Activated CD4-positive, alpha-beta T cell treated with anti-CD3 and anti-CD28 coated beads for 36 hours (primary cell): ENCODE results near the gene PRR33. TPM values are rescaled to one million over a fixed set of nuclear protein-coding genes. Genes with fewer than 3 reads are reported as not detected.
A peak's percentile ranks its signal among the peaks of the same experiment; 100 is the strongest.

Source experiments
- ATAC-seq: fragments of 200-7000 bp; cut with Tn5 transposase; one replicate; pipeline ENCODE4 v1.10.0; 2021; ENCODE audit warnings: mild to moderate bottlenecking, moderate library complexity
- CTCF ChIA-PET: fragments of 350-600 bp; sonication (Branson Sonifier 250); formaldehyde crosslinking; loops from one replicate; lab custom pipeline; 2021; ENCODE audit warnings: antibody characterized with exemption; lab: Charles Lee
- POLR2A ChIA-PET: fragments of 350-600 bp; sonication (Branson Sonifier 250); formaldehyde crosslinking; loops from one replicate; lab custom pipeline; 2021; ENCODE audit warnings: antibody characterized with exemption, inconsistent platforms; lab: Charles Lee
- DNase-seq: peaks from one replicate; pipeline ENCODE4 v3.0.0-alpha.2; 2020
- H3K27ac Mint-ChIP-seq: one replicate; pipeline ENCODE4 v1.8.0; 2021; ENCODE audit warnings: mixed read lengths
- H3K27me3 Mint-ChIP-seq: one replicate; pipeline ENCODE4 v1.8.0; 2021; ENCODE audit warnings: mixed read lengths
- H3K36me3 Mint-ChIP-seq: one replicate; pipeline ENCODE4 v1.8.0; 2021; ENCODE audit warnings: low read depth, mixed read lengths
- H3K4me1 Mint-ChIP-seq: one replicate; pipeline ENCODE4 v1.8.0; 2021; ENCODE audit warnings: mixed read lengths
- H3K4me3 Mint-ChIP-seq: one replicate; pipeline ENCODE4 v1.8.0; 2021; ENCODE audit warnings: mild to moderate bottlenecking, moderate library complexity, mixed read lengths
- H3K9me3 Mint-ChIP-seq: one replicate; pipeline ENCODE4 v1.8.0; 2021; ENCODE audit warnings: low read depth, mixed read lengths
- intact Hi-C, 2 experiments: fragments of 100-400 bp; cut with DNase I in 1 of 2; cut with micrococcal nuclease in 1 of 2; formaldehyde crosslinking; loops; one replicate each; pipeline versions ENCODE4 v1.14.2 to v1.15.1; 2022 to 2024; cut with DNase I, micrococcal nuclease
- total RNA-seq, 2 experiments: library from RNA; stranded (reverse); gene quantifications; one replicate each; pipeline ENCODE4 v1.2.3, GENCODE V29; 2021

PRR33 gene
- total RNA-seq, 2 experiments from 2014 or later, result 0.07 to 0.09 TPM

- Mint-ChIP-seq H3K4me3 (no peak overlapping the region), H3K27ac (no peak overlapping the region)
- DNase-seq, result peak; percentile 2
Measured at GRCh38 chr11:1933416-1934334, 42.0 kb upstream of the PRR33 start.

GRCh38 chr11:1932681-1933080, 41.0 kb upstream of the PRR33 start:
- Mint-ChIP-seq H3K27me3 (peaks cover 9% of the 10 kb centered on the region), H3K4me1 (peaks cover 2% of the 10 kb centered on the region), H3K27ac (no peak overlapping the region), H3K9me3 (no peaks in the 10 kb centered on the region), H3K4me3 (no peak overlapping the region), H3K36me3 (no peaks in the 10 kb centered on the region)
- DNase-seq (peak; percentile 1), ATAC-seq (no peak)
- ChIA-PET CTCF (no interaction called here), POLR2A (no interaction called here)
- intact Hi-C loops, result no loop called here

More at GRCh38 chr11:1933416-1934334, 42.0 kb upstream of the PRR33 start:
- no peak for ATAC-seq
- Mint-ChIP-seq H3K36me3 (no peaks in the 10 kb centered on the region), H3K9me3 (no peaks in the 10 kb centered on the region), H3K4me1 (peaks cover 2% of the 10 kb centered on the region), H3K27me3 (peaks cover 9% of the 10 kb centered on the region)
- intact Hi-C loops, result loop anchor here in 1 of 2 experiments (2.0 kb wide), 1 partner anchor 19 kb away; no protein-coding TSS in a partner anchor
- ChIA-PET POLR2A (interaction anchor here (0.6 kb wide), 1 partner anchor 156 kb away, joined by 3 read pairs; no protein-coding TSS in a partner anchor), CTCF (interaction anchor here (0.5 to 1.5 kb wide), 4 partner anchors 24 to 240 kb away, joined by 3 to 4 read pairs (median 4); no protein-coding TSS in a partner anchor)

GRCh38 chr11:1932105-1932480, 40.4 kb upstream of the PRR33 start:
- intact Hi-C loops, result no loop called here

GRCh38 chr11:1931341-1932104, 39.8 kb upstream of the PRR33 start:
- intact Hi-C loops, result no loop called here
- ATAC-seq (no peak), DNase-seq (no peak)
- H3K9me3 Mint-ChIP-seq, result no peaks in the 10 kb centered on the region
- no peak overlapping the region for H3K27ac Mint-ChIP-seq
- CTCF ChIA-PET, result interaction anchor here (0.6 to 0.7 kb wide), 2 partner anchors 15 to 222 kb away, joined by 3 to 6 read pairs; no protein-coding TSS in a partner anchor
- POLR2A ChIA-PET, result no interaction called here
- H3K27me3 Mint-ChIP-seq, result peaks cover 9% of the 10 kb centered on the region
- H3K4me3 Mint-ChIP-seq, result no peak overlapping the region
- peaks cover 2% of the 10 kb centered on the region for H3K4me1 Mint-ChIP-seq
- no peaks in the 10 kb centered on the region for H3K36me3 Mint-ChIP-seq

More at GRCh38 chr11:1932105-1932480, 40.4 kb upstream of the PRR33 start:
- ATAC-seq (no peak), DNase-seq (no peak)
- H3K36me3 Mint-ChIP-seq, result no peaks in the 10 kb centered on the region
- H3K27ac Mint-ChIP-seq, result no peak overlapping the region
- H3K4me3 Mint-ChIP-seq, result no peak overlapping the region
- peaks cover 9% of the 10 kb centered on the region for H3K27me3 Mint-ChIP-seq
- peaks cover 2% of the 10 kb centered on the region for H3K4me1 Mint-ChIP-seq
- ChIA-PET CTCF (no interaction called here), POLR2A (no interaction called here)
- H3K9me3 Mint-ChIP-seq, result no peaks in the 10 kb centered on the region

- POLR2A ChIA-PET, result no interaction called here
- CTCF ChIA-PET, result interaction anchor here (1.1 kb wide), 1 partner anchor 106 kb away, joined by 4 read pairs; no protein-coding TSS in a partner anchor
- peaks cover 9% of the 10 kb centered on the region for H3K27me3 Mint-ChIP-seq
- H3K9me3 Mint-ChIP-seq, result no peaks in the 10 kb centered on the region
- peaks cover 2% of the 10 kb centered on the region for H3K4me1 Mint-ChIP-seq
- ATAC-seq, result peak; percentile 47
- DNase-seq, result peak; percentile 3
- no peaks in the 10 kb centered on the region for H3K36me3 Mint-ChIP-seq
- H3K27ac Mint-ChIP-seq, result no peak overlapping the region
- intact Hi-C loops, result no loop called here
- H3K4me3 Mint-ChIP-seq, result no peak overlapping the region
Measured at GRCh38 chr11:1930462-1930830, 38.8 kb upstream of the PRR33 start.

GRCh38 chr11:1929621-1930461, 38.1 kb upstream of the PRR33 start:
- Mint-ChIP-seq H3K36me3 (no peaks in the 10 kb centered on the region), H3K9me3 (no peaks in the 10 kb centered on the region), H3K27ac (no peak overlapping the region), H3K27me3 (peaks cover 9% of the 10 kb centered on the region), H3K4me1 (peaks cover 2% of the 10 kb centered on the region), H3K4me3 (no peak overlapping the region)
- DNase-seq (no peak), ATAC-seq (no peak)
- CTCF ChIA-PET, result interaction anchor here (1.1 kb wide), 1 partner anchor 107 kb away, joined by 4 read pairs; no protein-coding TSS in a partner anchor
- POLR2A ChIA-PET, result no interaction called here
- intact Hi-C loops, result no loop called here

GRCh38 chr11:1928891-1929541, 37.3 kb upstream of the PRR33 start:
- DNase-seq, result no peak
- H3K27me3 Mint-ChIP-seq, result peaks cover 9% of the 10 kb centered on the region
- intact Hi-C loops, result no loop called here
- peaks cover 2% of the 10 kb centered on the region for H3K4me1 Mint-ChIP-seq
- ChIA-PET CTCF (no interaction called here), POLR2A (no interaction called here)
- no peaks in the 10 kb centered on the region for H3K9me3 Mint-ChIP-seq
- no peak overlapping the region for H3K27ac Mint-ChIP-seq
- no peak for ATAC-seq
- H3K4me3 Mint-ChIP-seq, result no peak overlapping the region
- H3K36me3 Mint-ChIP-seq, result no peaks in the 10 kb centered on the region

- peaks cover 7% of the 10 kb centered on the region for H3K4me1 Mint-ChIP-seq
- CTCF ChIA-PET, result no interaction called here
- no peak overlapping the region for H3K4me3 Mint-ChIP-seq
- peaks cover 14% of the 10 kb centered on the region for H3K27me3 Mint-ChIP-seq
- POLR2A ChIA-PET, result no interaction called here
- ATAC-seq (no peak), DNase-seq (no peak)
- no peak overlapping the region for H3K27ac Mint-ChIP-seq
- H3K9me3 Mint-ChIP-seq, result no peaks in the 10 kb centered on the region
- H3K36me3 Mint-ChIP-seq, result no peaks in the 10 kb centered on the region
- intact Hi-C loops, result no loop called here
Measured at GRCh38 chr11:1928470-1928890, 36.8 kb upstream of the PRR33 start.

- Mint-ChIP-seq H3K4me1 (peaks cover 7% of the 10 kb centered on the region), H3K9me3 (no peaks in the 10 kb centered on the region), H3K4me3 (no peak overlapping the region), H3K27ac (no peak overlapping the region), H3K27me3 (peaks cover 12% of the 10 kb centered on the region), H3K36me3 (no peaks in the 10 kb centered on the region)
- no peak for DNase-seq
- intact Hi-C loops, result no loop called here
- ATAC-seq, result no peak
- ChIA-PET POLR2A (no interaction called here), CTCF (no interaction called here)
Measured at GRCh38 chr11:1927848-1928469, 36.3 kb upstream of the PRR33 start.

GRCh38 chr11:1927026-1927847, 35.5 kb upstream of the PRR33 start:
- DNase-seq (no peak), ATAC-seq (no peak)
- Mint-ChIP-seq H3K36me3 (no peaks in the 10 kb centered on the region), H3K27ac (no peak overlapping the region), H3K4me3 (no peak overlapping the region), H3K9me3 (no peaks in the 10 kb centered on the region), H3K4me1 (peaks cover 7% of the 10 kb centered on the region), H3K27me3 (peaks cover 8% of the 10 kb centered on the region)
- ChIA-PET POLR2A (no interaction called here), CTCF (no interaction called here)
- intact Hi-C loops, result no loop called here
